SJCRH30 (cell line): ENCODE measurements around the gene CAPN10. TPM values are rescaled to one million over a fixed set of nuclear protein-coding genes. Genes with fewer than 3 reads are reported as not detected.
A peak's percentile ranks its signal among the peaks of the same experiment; 100 is the strongest.
"Not testable (repeated sequence)": the region's sequence is repeated elsewhere in the genome, so short reads cannot be mapped to it uniquely, and the experiment has no call there.

Experiments
- DNase-seq, 2 experiments: peaks; one replicate each; pipeline ENCODE4 v3.0.0-alpha.2; 2015 to 2020
- H3K27ac ChIP-seq: fragments of 250-450 bp; sonication (Bioruptor Pico); 2 replicates; pipeline ENCODE4 v1.5.1; 2020; ENCODE audit warnings: mild to moderate bottlenecking, moderate library complexity
- H3K27me3 ChIP-seq: fragments of 250-450 bp; sonication (Bioruptor Pico); 2 replicates; pipeline ENCODE4 v1.5.1; 2020; ENCODE audit warnings: mild to moderate bottlenecking, moderate library complexity
- H3K36me3 ChIP-seq: fragments of 250-450 bp; sonication (Bioruptor Pico); 2 replicates; pipeline ENCODE4 v1.5.1; 2020; ENCODE audit warnings: mild to moderate bottlenecking, moderate library complexity
- H3K4me1 ChIP-seq: fragments of 250-450 bp; sonication (Bioruptor Pico); 2 replicates; pipeline ENCODE4 v1.5.1; 2020; ENCODE audit warnings: mild to moderate bottlenecking, moderate library complexity
- H3K4me3 ChIP-seq: fragments of 250-450 bp; sonication (Bioruptor Pico); 2 replicates; pipeline ENCODE4 v1.5.1; 2020; ENCODE audit warnings: mild to moderate bottlenecking, moderate library complexity
- H3K9me3 ChIP-seq: fragments of 250-450 bp; sonication (Bioruptor Pico); replicated peaks from 2 replicates; pipeline ENCODE4 v1.5.1; 2020; ENCODE audit warnings: mild to moderate bottlenecking, moderate library complexity
- total RNA-seq: library from RNA; depleted of rRNA; stranded (reverse); fragments of >200 nt; shearing (Covaris generic); gene quantifications from 2 replicates; pipeline ENCODE4 v1.2.3, GENCODE V29; 2014; rRNA removed

CAPN10 gene
- total RNA-seq = 23.1 and 27.4 TPM in 2 replicates

GRCh38 chr2:240586198-240586918, at the start of gene CAPN10:
Gene CAPN10 (plus strand): TSS chr2:240586734. CDS start chr2:240586912, 178 bp downstream.
- H3K27me3 ChIP-seq = no peaks in the 10 kb centered on the region
- peak; percentile 97 for DNase-seq
- H3K9me3 ChIP-seq = peaks cover under 1% of the 10 kb centered on the region; the same call in 1 of the 2 replicates
- H3K27ac ChIP-seq = peak within 1 kb of the TSS; percentile 82
- H3K4me1 ChIP-seq = peaks cover 9% of the 10 kb centered on the region
- H3K36me3 ChIP-seq = no peaks in the 10 kb centered on the region; the same call in 1 of the 2 replicates
- peak within 1 kb of the TSS; percentile 84 for H3K4me3 ChIP-seq

- Histone ChIP-seq H3K4me3 (no peak overlapping the region), H3K27me3 (no peaks in the 10 kb centered on the region), H3K36me3 (peaks cover 13% of the 10 kb centered on the region), H3K4me1 (no peaks in the 10 kb centered on the region), H3K27ac (no peak overlapping the region), H3K9me3 (0 out of 2 replicates have a peak, but pooled peaks cover 8% of the 10 kb centered on the region)
- DNase-seq = no peak
Observed at GRCh38 chr2:240538031-240538780, 48.3 kb upstream of the CAPN10 start.

GRCh38 chr2:240539101-240539500, 47.4 kb upstream of the CAPN10 start:
- not testable (repeated sequence) for H3K4me3 ChIP-seq, H3K27ac ChIP-seq, H3K9me3 ChIP-seq, DNase-seq, H3K27me3 ChIP-seq, H3K4me1 ChIP-seq
- H3K36me3 ChIP-seq = peaks cover 22% of the 10 kb centered on the region

- peaks cover 22% of the 10 kb centered on the region for H3K36me3 ChIP-seq
Observed at GRCh38 chr2:240539906-240540305, 46.6 kb upstream of the CAPN10 start.

GRCh38 chr2:240551288-240551687, 35.2 kb upstream of the CAPN10 start:
- Histone ChIP-seq H3K4me1 (no peaks in the 10 kb centered on the region), H3K4me3 (no peak overlapping the region), H3K9me3 (peaks cover 9% of the 10 kb centered on the region; the same call in 1 of the 2 replicates), H3K36me3 (peaks cover 25% of the 10 kb centered on the region), H3K27me3 (no peaks in the 10 kb centered on the region), H3K27ac (no peak overlapping the region)
- no peak for DNase-seq

More at GRCh38 chr2:240539906-240540305, 46.6 kb upstream of the CAPN10 start:
- DNase-seq = no peak
- no peaks in the 10 kb centered on the region for H3K4me1 ChIP-seq
- H3K4me3 ChIP-seq = no peak overlapping the region
- no peak overlapping the region for H3K27ac ChIP-seq
- H3K27me3 ChIP-seq = no peaks in the 10 kb centered on the region
- 0 out of 2 replicates have a peak, but pooled peaks cover 8% of the 10 kb centered on the region for H3K9me3 ChIP-seq

GRCh38 chr2:240551811-240552210, 34.7 kb upstream of the CAPN10 start:
- Histone ChIP-seq H3K27ac (no peak overlapping the region), H3K36me3 (peaks cover 25% of the 10 kb centered on the region), H3K9me3 (peaks cover 9% of the 10 kb centered on the region; the same call in 1 of the 2 replicates), H3K4me3 (no peak overlapping the region), H3K4me1 (no peaks in the 10 kb centered on the region), H3K27me3 (no peaks in the 10 kb centered on the region)
- DNase-seq = no peak

GRCh38 chr2:240553956-240554480, 32.5 kb upstream of the CAPN10 start:
- no peaks in the 10 kb centered on the region for H3K27me3 ChIP-seq
- H3K36me3 ChIP-seq = peaks cover 25% of the 10 kb centered on the region
- peaks cover 9% of the 10 kb centered on the region; the same call in 1 of the 2 replicates for H3K9me3 ChIP-seq
- H3K4me3 ChIP-seq = no peak overlapping the region
- DNase-seq = no peak
- H3K27ac ChIP-seq = no peak overlapping the region
- H3K4me1 ChIP-seq = no peaks in the 10 kb centered on the region

- Histone ChIP-seq H3K27ac (no peak overlapping the region), H3K36me3 (peaks cover 25% of the 10 kb centered on the region), H3K4me1 (peaks cover 3% of the 10 kb centered on the region; the same call in 1 of the 2 replicates), H3K27me3 (no peaks in the 10 kb centered on the region), H3K9me3 (peaks cover 6% of the 10 kb centered on the region; the same call in 1 of the 2 replicates), H3K4me3 (no peak overlapping the region)
- DNase-seq = no peak
Observed at GRCh38 chr2:240554767-240555493, 31.6 kb upstream of the CAPN10 start.

GRCh38 chr2:240555541-240556250, 30.8 kb upstream of the CAPN10 start:
- Histone ChIP-seq H3K4me1 (peaks cover 3% of the 10 kb centered on the region; the same call in 1 of the 2 replicates), H3K27me3 (no peaks in the 10 kb centered on the region), H3K9me3 (peaks cover 2% of the 10 kb centered on the region; the same call in 1 of the 2 replicates), H3K4me3 (no peak overlapping the region), H3K36me3 (peaks cover 20% of the 10 kb centered on the region), H3K27ac (no peak overlapping the region)
- no peak for DNase-seq

GRCh38 chr2:240556553-240557100, 29.9 kb upstream of the CAPN10 start:
- H3K9me3 ChIP-seq = no peaks in the 10 kb centered on the region; the same call in 1 of the 2 replicates
- peak in 1 of 2 experiments; percentile 39 for DNase-seq
- peaks cover 14% of the 10 kb centered on the region for H3K36me3 ChIP-seq
- no peak overlapping the region for H3K4me3 ChIP-seq
- H3K27ac ChIP-seq = no peak overlapping the region
- peaks cover 3% of the 10 kb centered on the region for H3K4me1 ChIP-seq
- H3K27me3 ChIP-seq = no peaks in the 10 kb centered on the region

GRCh38 chr2:240557101-240557751, 29.3 kb upstream of the CAPN10 start:
- DNase-seq = no peak

GRCh38 chr2:240557808-240558207, 28.7 kb upstream of the CAPN10 start, which contains the start of gene ANKMY1:
Gene ANKMY1 (minus strand): TSS chr2:240557988. CDS start chr2:240557335, 653 bp downstream.
- no peaks in the 10 kb centered on the region for H3K9me3 ChIP-seq
- no peaks in the 10 kb centered on the region for H3K27me3 ChIP-seq
- peaks cover 3% of the 10 kb centered on the region for H3K4me1 ChIP-seq
- peaks cover 2% of the 10 kb centered on the region; the same call in 1 of the 2 replicates for H3K36me3 ChIP-seq
- H3K4me3 ChIP-seq = no peak within 1 kb of the TSS
- H3K27ac ChIP-seq = no peak within 1 kb of the TSS
- DNase-seq = no peak

More at GRCh38 chr2:240557101-240557751, 29.3 kb upstream of the CAPN10 start:
- no peaks in the 10 kb centered on the region for H3K27me3 ChIP-seq
- peaks cover 3% of the 10 kb centered on the region for H3K4me1 ChIP-seq
- no peaks in the 10 kb centered on the region for H3K9me3 ChIP-seq
- no peak overlapping the region for H3K4me3 ChIP-seq
- H3K36me3 ChIP-seq = peaks cover 8% of the 10 kb centered on the region; the same call in 1 of the 2 replicates
- H3K27ac ChIP-seq = no peak overlapping the region

GRCh38 chr2:240558236-240558761, 28.2 kb upstream of the CAPN10 start:
- Histone ChIP-seq H3K4me3 (no peak overlapping the region), H3K27ac (no peak overlapping the region), H3K9me3 (no peaks in the 10 kb centered on the region), H3K27me3 (no peaks in the 10 kb centered on the region), H3K36me3 (no peaks in the 10 kb centered on the region), H3K4me1 (peaks cover 3% of the 10 kb centered on the region)
- no peak for DNase-seq
